PC-9 (cell line): ENCODE measurements around the gene PAX8. TPM values are rescaled to one million over a fixed set of nuclear protein-coding genes. Genes with fewer than 3 reads are reported as not detected.
A peak's percentile ranks its signal among the peaks of the same experiment; 100 is the strongest.

Source experiments
- BruUV-seq: library from RNA; stranded (reverse); fragments of 400-500 nt; replicated peaks from 2 replicates; lab custom pipeline; 2021; lab: Mats Ljungman, UMichigan
- CTCF ChIA-PET: fragments of 300-600 bp; sonication (Branson Sonifier 250); formaldehyde crosslinking; loops from one replicate; lab custom pipeline; 2022; ENCODE audit warnings: antibody characterized with exemption; lab: Charles Lee
- POLR2A ChIA-PET: fragments of 300-600 bp; sonication (Branson Sonifier 250); formaldehyde crosslinking; loops from one replicate; lab custom pipeline; 2022; ENCODE audit warnings: antibody characterized with exemption; ENCODE audit not compliant: unreplicated experiment; lab: Charles Lee
- DNase-seq, 2 experiments: peaks; one replicate each; pipeline versions ENCODE4 v3.0.0 to v3.0.0-alpha.2; 2015 to 2022; ENCODE audit warnings: mixed read lengths in 1 of 2
- H2AFZ ChIP-seq: fragments of 200-600 bp; sonication (generic); 2 replicates; pipeline ENCODE4 v1.8.1; 2017; ENCODE audit warnings: antibody characterized with exemption
- H3F3A ChIP-seq: fragments of 200-600 bp; sonication (generic); 2 replicates; pipeline ENCODE4 v1.8.1; 2017; ENCODE audit warnings: antibody characterized with exemption, mild to moderate bottlenecking, low read depth; ENCODE audit not compliant: insufficient read depth
- H3K27ac ChIP-seq: fragments of 200-600 bp; sonication (generic); 2 replicates; pipeline ENCODE4 v1.6.1; 2016; ENCODE audit warnings: mixed run types
- H3K27me3 ChIP-seq: fragments of 200-600 bp; sonication (generic); 2 replicates; pipeline ENCODE4 v1.6.1; 2016; ENCODE audit warnings: low read depth, mixed run types; ENCODE audit not compliant: insufficient read depth
- H3K36me3 ChIP-seq: fragments of 200-600 bp; sonication (generic); 2 replicates; pipeline ENCODE4 v1.6.1; 2016; ENCODE audit warnings: low read depth, mixed run types
- H3K4me1 ChIP-seq: fragments of 200-600 bp; sonication (generic); replicated peaks from 2 replicates; pipeline ENCODE4 v1.6.1; 2016; ENCODE audit warnings: mixed run types; ENCODE audit not compliant: insufficient read depth
- H3K4me2 ChIP-seq: fragments of 200-600 bp; sonication (generic); 2 replicates; pipeline ENCODE4 v1.6.1; 2017; ENCODE audit warnings: mixed run types
- H3K4me3 ChIP-seq: fragments of 200-600 bp; sonication (generic); 2 replicates; pipeline ENCODE4 v1.6.1; 2016; ENCODE audit warnings: mixed run types
- H3K79me2 ChIP-seq: fragments of 200-600 bp; sonication (generic); 2 replicates; pipeline ENCODE4 v1.6.1; 2017; ENCODE audit warnings: low read depth, mixed run types
- H3K9me2 ChIP-seq: fragments of 200-600 bp; sonication (generic); 2 replicates; pipeline ENCODE4 v1.8.1; 2017; ENCODE audit warnings: mild to moderate bottlenecking; ENCODE audit not compliant: insufficient read depth
- H3K9me3 ChIP-seq: fragments of 200-600 bp; sonication (generic); 2 replicates; pipeline ENCODE4 v1.8.1; 2016; ENCODE audit warnings: low read depth; ENCODE audit not compliant: insufficient read depth
- H4K20me1 ChIP-seq: fragments of 200-600 bp; sonication (generic); 2 replicates; pipeline ENCODE4 v1.8.1; 2017; ENCODE audit not compliant: insufficient read depth
- EZH2 ChIP-seq: fragments of 200-600 bp; sonication (generic); IDR thresholded peaks from 2 replicates; pipeline ENCODE4 v1.8.0; 2017; ENCODE audit warnings: antibody characterized with exemption, low read depth
- intact Hi-C: fragments of 100-400 bp; cut with micrococcal nuclease; formaldehyde crosslinking; loops from one replicate; pipeline ENCODE4 v1.10.0; 2022; ENCODE audit not compliant: unreplicated experiment
- total RNA-seq: library from RNA; stranded (reverse); gene quantifications from 2 replicates; pipeline ENCODE4 v1.2.3, GENCODE V29; 2021
- TF ChIP-seq, protein P1 (sequence below): fragments of 200-600 bp; sonication (generic); conservative IDR thresholded peaks from 2 replicates; pipeline ENCODE4 v1.6.1; 2017; ENCODE audit warnings: mixed run types, antibody characterized with exemption, mild to moderate bottlenecking, moderate library complexity

Gene PAX8
- total RNA-seq, 1 experiment from 2014 or later, result 5.8 TPM

DNA sequence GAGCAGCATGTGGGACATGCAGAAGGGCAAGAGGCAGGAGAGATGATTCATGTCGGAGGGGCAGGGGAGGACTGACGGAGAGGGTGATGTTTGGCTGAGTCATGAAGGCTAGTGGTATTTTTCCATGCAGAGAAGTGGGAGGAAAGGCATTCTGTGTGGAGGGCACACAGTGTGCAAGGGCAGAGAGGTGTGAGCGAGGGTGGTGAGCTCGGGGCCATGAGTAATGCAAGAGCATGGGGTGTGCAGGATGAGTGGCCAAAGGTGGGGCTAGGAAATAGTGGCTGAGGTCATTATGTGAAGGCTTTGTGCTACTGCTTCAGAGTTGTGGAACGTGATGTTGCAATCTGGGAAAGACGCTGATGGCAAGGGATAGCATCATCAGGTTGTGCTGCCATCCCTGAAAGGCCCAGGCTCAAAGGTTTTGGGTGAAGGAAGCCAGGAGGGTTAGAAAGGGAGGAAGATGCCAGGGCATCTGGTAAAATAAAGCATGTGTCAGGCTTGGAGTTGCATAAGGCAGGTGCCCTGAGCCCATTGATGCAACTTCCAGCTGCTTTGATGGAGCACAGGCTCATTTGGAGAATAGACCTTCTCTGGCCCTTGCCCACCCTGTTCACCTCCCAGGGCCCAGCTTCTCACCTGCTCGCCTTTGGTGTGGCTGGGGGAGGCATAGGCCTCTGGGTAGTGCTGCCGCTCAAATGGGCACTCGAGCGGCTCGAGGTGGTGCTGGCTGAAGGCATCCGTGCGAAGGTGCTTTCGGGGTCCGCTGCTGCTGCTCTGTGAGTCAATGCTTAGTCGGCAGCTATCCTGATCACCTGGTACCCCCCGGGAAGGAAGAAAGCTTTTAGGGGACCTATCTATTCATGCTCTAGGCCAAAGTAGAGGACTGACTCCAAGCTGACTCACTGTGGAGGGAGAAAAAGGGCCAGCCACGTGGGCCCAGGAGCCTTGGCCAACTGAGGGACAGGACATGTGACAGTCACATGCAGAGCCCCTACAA is 37.5 kb downstream of the PAX8 start:
- Histone ChIP-seq H4K20me1 (0 out of 2 replicates have a peak, but pooled peaks cover 6% of the 10 kb centered on the region), H3K27ac (peak overlapping the region; percentile 80), H3K9me3 (no peaks in the 10 kb centered on the region), H3K4me2 (peak overlapping the region; percentile 61), H3K27me3 (no peaks in the 10 kb centered on the region), H3K79me2 (peaks cover 71% of the 10 kb centered on the region), H3K9me2 (no peaks in the 10 kb centered on the region), H3K4me3 (no peak overlapping the region; the same call in 1 of the 2 replicates), H3K4me1 (peaks cover 49% of the 10 kb centered on the region), H3F3A (peaks cover 48% of the 10 kb centered on the region), H2AFZ (no peak overlapping the region), H3K36me3 (peaks cover 8% of the 10 kb centered on the region; the same call in 1 of the 2 replicates)
- no TSS peak for BruUV-seq
- DNase-seq, result peak; percentile 92 to 99
- TF ChIP-seq EZH2, result no peak
- TF ChIP-seq, protein P1, sequence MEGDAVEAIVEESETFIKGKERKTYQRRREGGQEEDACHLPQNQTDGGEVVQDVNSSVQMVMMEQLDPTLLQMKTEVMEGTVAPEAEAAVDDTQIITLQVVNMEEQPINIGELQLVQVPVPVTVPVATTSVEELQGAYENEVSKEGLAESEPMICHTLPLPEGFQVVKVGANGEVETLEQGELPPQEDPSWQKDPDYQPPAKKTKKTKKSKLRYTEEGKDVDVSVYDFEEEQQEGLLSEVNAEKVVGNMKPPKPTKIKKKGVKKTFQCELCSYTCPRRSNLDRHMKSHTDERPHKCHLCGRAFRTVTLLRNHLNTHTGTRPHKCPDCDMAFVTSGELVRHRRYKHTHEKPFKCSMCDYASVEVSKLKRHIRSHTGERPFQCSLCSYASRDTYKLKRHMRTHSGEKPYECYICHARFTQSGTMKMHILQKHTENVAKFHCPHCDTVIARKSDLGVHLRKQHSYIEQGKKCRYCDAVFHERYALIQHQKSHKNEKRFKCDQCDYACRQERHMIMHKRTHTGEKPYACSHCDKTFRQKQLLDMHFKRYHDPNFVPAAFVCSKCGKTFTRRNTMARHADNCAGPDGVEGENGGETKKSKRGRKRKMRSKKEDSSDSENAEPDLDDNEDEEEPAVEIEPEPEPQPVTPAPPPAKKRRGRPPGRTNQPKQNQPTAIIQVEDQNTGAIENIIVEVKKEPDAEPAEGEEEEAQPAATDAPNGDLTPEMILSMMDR, result no peak
- POLR2A ChIA-PET, result interaction anchor here (0.5 to 0.6 kb wide), 4 partner anchors 10 to 206 kb away, joined by 3 to 6 read pairs (median 4); no protein-coding TSS in a partner anchor
- CTCF ChIA-PET, result interaction anchor here (0.5 to 1.9 kb wide), 6 partner anchors 8 to 161 kb away, joined by 3 to 10 read pairs (median 7); no protein-coding TSS in a partner anchor
- intact Hi-C loops, result loop anchor here (1.0 to 2.0 kb wide), 4 partner anchors 37 to 172 kb away; no protein-coding TSS in a partner anchor

GRCh38 chr2:113240150-113240914 is 38.4 kb downstream of the PAX8 start:
- H4K20me1 ChIP-seq, result 0 out of 2 replicates have a peak, but pooled peaks cover 6% of the 10 kb centered on the region
- H3K4me3 ChIP-seq, result peak overlapping the region; percentile 16; the same call in 1 of the 2 replicates
- TSS peak; percentile 81 for BruUV-seq
- H3K79me2 ChIP-seq, result peaks cover 72% of the 10 kb centered on the region
- no peak overlapping the region for H2AFZ ChIP-seq
- peaks cover 8% of the 10 kb centered on the region; the same call in 1 of the 2 replicates for H3K36me3 ChIP-seq
- no peaks in the 10 kb centered on the region for H3K9me3 ChIP-seq
- H3K4me2 ChIP-seq, result peak overlapping the region; percentile 61
- peaks cover 49% of the 10 kb centered on the region for H3K4me1 ChIP-seq
- H3K27me3 ChIP-seq, result no peaks in the 10 kb centered on the region
- DNase-seq, result peak; percentile 68 to 82
- CTCF ChIA-PET, result interaction anchor here (0.5 to 1.9 kb wide), 7 partner anchors 9 to 599 kb away, joined by 3 to 10 read pairs (median 6); no protein-coding TSS in a partner anchor
- no peaks in the 10 kb centered on the region for H3K9me2 ChIP-seq
- H3F3A ChIP-seq, result peaks cover 45% of the 10 kb centered on the region
- intact Hi-C loops, result loop anchor here (2.0 kb wide), 2 partner anchors 162 to 172 kb away; no protein-coding TSS in a partner anchor
- TF ChIP-seq, protein P1, result no peak
- no peak for TF ChIP-seq EZH2
- peak overlapping the region; percentile 80 for H3K27ac ChIP-seq
- POLR2A ChIA-PET, result interaction anchor here (0.5 to 0.6 kb wide), 4 partner anchors 11 to 594 kb away, joined by 3 to 17 read pairs (median 5); no protein-coding TSS in a partner anchor
